ENCODE data around the gene CPNE5. TPM values are rescaled to one million over a fixed set of nuclear protein-coding genes. Genes with fewer than 3 reads are reported as not detected.
"Not testable (repeated sequence)": the region's sequence is repeated elsewhere in the genome, so short reads cannot be mapped to it uniquely, and the experiment has no call there.

CPNE5 gene
- total RNA-seq, 1 donor from 2014 or later: 0.65 TPM

DNA sequence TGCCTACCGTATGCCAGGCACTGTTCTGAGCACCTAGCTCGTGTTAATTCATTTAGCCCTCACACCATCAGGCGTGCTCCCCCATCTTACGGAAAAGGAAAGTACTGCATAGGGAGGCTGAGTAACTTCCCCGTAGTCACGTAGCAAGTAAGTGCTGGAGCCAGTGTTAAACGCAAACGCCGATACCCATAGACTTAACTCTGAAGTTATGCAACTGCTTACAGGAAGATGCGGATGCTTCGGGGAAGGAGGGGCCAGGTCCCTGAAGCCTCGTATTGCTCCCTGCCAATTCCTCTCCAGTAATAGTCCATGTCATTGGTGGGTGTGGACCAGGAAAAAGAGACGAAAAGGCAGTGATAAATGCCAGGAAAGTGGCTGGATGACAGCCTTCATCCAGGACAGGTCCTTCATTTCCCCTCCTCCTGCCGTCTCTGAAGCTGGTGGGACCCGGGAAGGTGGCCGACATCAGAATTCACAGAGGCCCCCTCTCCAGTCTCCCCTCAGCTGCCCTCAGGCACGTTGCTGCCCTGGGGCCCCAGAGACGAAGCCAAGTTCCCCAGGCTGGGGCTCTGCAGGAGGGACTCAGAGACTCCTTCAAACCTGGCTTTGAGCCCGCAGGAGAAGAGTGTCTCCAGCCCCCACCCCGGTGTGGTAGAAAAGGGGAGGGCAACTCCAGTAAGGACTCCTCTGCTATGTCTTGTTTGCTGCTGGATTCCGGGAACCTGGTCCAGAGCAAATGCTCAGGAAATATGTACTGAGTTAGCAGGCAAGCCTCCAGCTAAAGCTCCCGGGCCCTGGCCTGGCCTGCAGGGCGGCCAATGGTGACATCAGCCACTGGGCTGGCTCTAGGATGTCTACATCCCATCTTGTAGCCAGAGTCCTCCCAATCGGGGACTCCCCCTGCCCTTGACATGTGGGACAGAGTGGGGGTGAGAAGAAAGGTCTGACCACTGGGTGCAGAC lies 103.9 kb downstream of the CPNE5 start:
- DNase-seq: peak; percentile 83
- no peaks in the 10 kb centered on the region for H3K36me3 Mint-ChIP-seq (ENCODE audit: low read depth)
- no peaks in the 10 kb centered on the region for H3K27me3 Mint-ChIP-seq
- H3K9me3 Mint-ChIP-seq: no peaks in the 10 kb centered on the region
- peak overlapping the region; percentile 75 for H3K4me3 Mint-ChIP-seq
- intact Hi-C loops (cut with micrococcal nuclease): loop anchor here (1.0 kb wide), 1 partner anchor 17 kb away; no protein-coding TSS in a partner anchor
- H3K27ac Mint-ChIP-seq: peak overlapping the region; percentile 92
- peaks cover 23% of the 10 kb centered on the region for H3K4me1 Mint-ChIP-seq

DNA sequence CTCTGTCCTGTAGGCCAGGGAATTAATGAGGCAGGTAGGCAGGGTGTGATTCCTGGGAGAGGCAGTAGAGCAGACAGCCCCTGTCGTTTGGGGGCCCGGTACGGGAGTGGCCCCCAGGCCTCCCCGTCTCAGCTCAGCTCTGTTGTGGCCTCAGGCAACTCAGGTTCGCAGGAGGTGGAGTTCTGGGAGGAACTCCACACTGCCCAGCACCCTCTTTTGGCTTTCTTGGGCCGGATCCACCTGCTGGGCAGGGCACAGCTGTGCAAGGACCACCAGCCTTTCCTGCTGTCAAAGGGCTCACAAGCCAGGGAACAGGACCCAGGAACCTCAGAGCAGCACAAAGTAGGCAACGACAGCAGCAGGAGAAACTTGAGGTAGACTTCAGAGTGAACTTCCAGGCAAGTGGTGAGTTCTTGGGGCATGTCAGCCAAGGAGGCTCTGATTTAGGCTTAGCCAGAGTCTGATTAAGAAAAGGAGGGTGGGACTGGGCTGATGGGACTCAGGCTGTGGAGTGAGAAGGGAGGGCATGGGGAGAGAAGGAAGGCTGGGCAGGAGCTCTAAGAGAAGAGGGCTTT lies 104.7 kb downstream of the CPNE5 start:
- H3K4me3 Mint-ChIP-seq: peak overlapping the region; percentile 75
- no peaks in the 10 kb centered on the region for H3K9me3 Mint-ChIP-seq
- intact Hi-C loops (cut with micrococcal nuclease): loop anchor here (1.0 kb wide), 1 partner anchor 18 kb away; no protein-coding TSS in a partner anchor
- DNase-seq: no peak
- no peaks in the 10 kb centered on the region for H3K36me3 Mint-ChIP-seq (ENCODE audit: low read depth)
- H3K4me1 Mint-ChIP-seq: peaks cover 17% of the 10 kb centered on the region
- no peaks in the 10 kb centered on the region for H3K27me3 Mint-ChIP-seq
- H3K27ac Mint-ChIP-seq: peak overlapping the region; percentile 92

DNA sequence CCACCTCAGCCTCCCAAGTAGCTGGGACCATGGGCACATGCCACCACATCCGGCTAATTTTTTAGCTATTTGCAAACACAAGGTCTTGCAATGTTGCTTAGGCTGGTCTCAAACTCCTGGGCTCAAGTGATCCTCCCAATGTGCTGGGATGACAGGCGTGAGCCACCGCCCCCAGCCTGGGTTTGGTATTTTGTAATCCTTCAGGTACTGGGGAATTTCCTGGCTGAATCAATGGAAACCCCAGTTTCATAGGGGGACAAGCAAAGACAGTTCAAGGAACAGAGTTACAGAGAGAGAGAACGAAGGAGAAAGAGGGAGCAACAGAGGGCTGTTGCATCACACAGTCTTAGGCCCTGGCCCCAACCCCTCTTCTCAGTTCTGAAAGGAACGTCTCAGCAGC lies 105.9 kb downstream of the CPNE5 start:
- intact Hi-C loops (cut with micrococcal nuclease): no loop called here

DNA sequence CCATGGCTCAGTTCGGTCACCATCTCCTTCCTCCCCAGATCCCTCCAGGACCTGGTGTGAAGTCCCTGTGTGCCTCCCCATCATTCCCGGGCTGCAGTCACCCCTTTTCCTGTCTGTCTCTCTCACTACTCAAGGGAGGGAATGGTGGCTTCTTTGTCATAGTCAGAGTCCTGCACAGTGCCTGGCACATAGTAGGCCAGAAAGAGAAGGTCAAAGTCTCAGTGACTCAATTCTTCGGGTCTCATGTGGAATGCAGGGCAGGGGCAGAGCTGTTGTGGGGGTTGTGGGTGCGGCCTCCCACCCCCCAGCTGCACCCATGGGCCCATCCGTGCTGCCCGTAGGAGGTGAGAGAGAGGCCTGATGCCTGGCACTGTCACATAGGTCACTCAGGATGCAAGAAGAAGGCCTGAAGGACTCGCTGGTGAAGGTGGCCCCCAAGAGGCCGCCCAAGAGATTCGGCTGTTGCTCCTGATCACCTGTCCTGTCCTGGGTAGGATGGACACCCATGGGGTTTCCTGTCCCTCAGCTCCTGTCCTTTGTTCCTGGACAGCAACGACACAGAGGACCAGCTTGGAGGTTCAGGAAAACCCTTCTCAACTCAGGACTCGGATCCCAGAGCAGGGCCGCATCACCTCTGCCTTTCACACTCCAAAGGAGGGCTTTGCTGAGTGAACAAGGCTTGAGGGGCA lies 107.5 kb downstream of the CPNE5 start:
- intact Hi-C loops (cut with micrococcal nuclease): no loop called here
- H3K4me1 Mint-ChIP-seq: peaks cover 37% of the 10 kb centered on the region
- DNase-seq: no peak
- peaks cover 2% of the 10 kb centered on the region for H3K27me3 Mint-ChIP-seq
- H3K4me3 Mint-ChIP-seq: no peak overlapping the region
- H3K36me3 Mint-ChIP-seq (ENCODE audit: low read depth): no peaks in the 10 kb centered on the region
- H3K27ac Mint-ChIP-seq: no peak overlapping the region
- no peaks in the 10 kb centered on the region for H3K9me3 Mint-ChIP-seq

More for the DNA sequence above, 105.9 kb downstream of the CPNE5 start:
- H3K27me3 Mint-ChIP-seq: peaks cover under 1% of the 10 kb centered on the region
- peak overlapping the region; percentile 36 for H3K27ac Mint-ChIP-seq
- H3K4me1 Mint-ChIP-seq: peaks cover 22% of the 10 kb centered on the region
- H3K36me3 Mint-ChIP-seq (ENCODE audit: low read depth): no peaks in the 10 kb centered on the region
- H3K9me3 Mint-ChIP-seq: no peaks in the 10 kb centered on the region
- DNase-seq: no peak
- no peak overlapping the region for H3K4me3 Mint-ChIP-seq

DNA sequence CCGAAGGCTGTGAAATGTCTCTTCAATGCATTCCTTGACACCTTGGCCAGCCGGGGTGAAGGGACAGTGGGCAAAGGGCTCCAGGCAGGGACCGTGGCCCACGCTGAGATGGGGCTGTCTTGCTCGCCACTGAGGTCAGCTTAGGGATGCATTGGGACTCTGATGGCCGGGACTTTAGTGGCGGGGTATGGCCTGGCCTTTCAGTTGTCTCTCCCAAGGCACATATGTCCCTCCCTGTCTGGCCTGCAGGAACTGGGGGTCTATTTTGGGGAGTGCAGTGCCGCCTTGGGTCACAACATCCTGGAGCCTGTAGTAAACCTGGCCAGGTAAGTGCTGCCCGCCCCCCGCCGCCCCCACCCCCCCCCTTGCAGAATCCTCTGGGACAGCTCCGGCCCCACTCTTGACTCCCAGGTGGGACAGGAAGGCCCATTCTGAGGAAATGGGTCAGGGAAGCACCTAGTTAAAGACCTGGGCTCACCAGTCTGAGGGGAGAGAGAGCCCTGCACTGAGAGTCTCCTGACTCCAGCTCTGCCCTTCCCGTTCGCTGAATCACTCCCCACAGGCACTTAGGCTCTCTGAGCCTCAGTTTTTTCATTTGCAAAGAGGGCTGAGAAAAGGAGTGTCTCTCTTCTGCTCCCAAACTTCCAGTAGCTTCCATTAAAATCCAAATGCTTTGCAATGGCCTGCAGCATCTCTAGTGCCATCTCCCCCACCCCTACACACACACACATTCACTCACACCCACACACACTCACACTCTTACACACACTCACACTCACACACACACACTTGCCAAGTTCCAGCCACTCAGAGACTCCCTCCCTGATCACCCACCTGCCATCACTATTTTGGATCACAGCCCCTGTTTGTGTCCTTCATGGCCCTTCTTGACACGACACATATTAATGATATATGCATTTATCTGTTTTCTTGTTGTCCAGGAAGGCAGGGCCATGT lies 108.5 kb downstream of the CPNE5 start:
- DNase-seq: no peak
- Mint-ChIP-seq H3K4me1 (peaks cover 41% of the 10 kb centered on the region), H3K36me3 (ENCODE audit: low read depth) (no peaks in the 10 kb centered on the region), H3K27me3 (peaks cover 2% of the 10 kb centered on the region), H3K9me3 (no peaks in the 10 kb centered on the region), H3K27ac (no peak overlapping the region), H3K4me3 (no peak overlapping the region)
- intact Hi-C loops (cut with micrococcal nuclease): no loop called here

DNA sequence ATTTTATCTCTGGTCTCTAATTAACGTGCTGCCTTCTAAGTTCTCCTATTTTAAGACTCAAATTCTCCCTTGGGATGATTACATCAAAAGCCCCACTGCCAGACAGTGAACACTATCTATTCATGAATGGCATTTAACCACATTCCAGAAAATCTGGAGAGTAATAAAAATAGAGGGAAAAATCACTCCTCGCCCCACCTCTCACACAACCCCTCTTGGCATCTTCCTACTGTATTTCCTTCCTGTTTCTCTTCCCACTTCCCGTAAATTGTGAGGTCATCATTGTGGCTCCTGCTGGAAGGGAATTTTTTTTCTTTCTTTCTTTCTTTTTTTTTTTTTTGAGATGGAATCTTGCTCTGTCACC lies 110.1 kb downstream of the CPNE5 start:
- Mint-ChIP-seq H3K4me1 (peaks cover 39% of the 10 kb centered on the region), H3K4me3 (no peak overlapping the region), H3K9me3 (no peaks in the 10 kb centered on the region), H3K36me3 (ENCODE audit: low read depth) (no peaks in the 10 kb centered on the region), H3K27me3 (peaks cover 2% of the 10 kb centered on the region), H3K27ac (no peak overlapping the region)
- no peak for DNase-seq
- intact Hi-C loops (cut with micrococcal nuclease): loop anchor here (5.0 kb wide), 1 partner anchor 47 kb away; no protein-coding TSS in a partner anchor

DNA sequence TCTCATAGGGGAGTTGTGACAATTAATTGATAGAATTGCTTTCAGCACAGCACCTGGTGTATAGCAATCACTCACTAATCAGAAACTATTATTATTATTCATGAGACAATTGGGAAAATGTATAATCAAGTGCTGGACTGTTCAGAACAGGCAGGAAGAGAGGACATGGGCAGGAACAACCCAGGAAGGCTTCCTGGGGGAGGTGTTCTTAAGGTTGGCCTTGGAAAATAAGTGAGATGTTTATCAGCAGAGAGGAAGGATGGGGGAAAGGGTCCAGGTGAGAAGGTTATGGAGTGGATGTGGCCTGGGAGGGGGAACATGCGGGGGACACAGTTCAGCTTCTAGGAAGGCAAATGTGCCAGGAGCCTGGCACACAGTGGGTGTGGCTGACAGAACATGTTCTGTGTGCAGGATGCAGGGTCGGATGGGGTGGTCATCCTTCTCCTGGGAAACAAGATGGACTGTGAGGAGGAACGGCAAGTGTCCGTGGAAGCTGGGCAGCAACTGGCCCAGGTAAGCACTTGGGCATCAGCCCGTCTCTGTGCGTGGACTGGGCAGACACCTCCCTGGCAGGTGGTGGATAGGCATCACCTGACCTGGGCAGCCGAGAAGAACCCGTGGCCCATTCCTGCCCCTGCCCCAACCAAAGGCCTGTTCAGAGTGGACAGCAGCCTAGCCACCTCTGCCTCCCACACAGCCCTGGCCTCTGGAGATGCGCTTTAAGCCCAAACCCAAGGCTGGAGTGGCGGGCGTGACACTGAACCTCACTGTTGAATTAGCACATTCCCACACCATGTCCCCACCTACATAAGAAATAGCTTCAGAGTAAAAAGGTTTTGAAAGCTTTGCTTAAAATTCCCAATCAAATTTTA lies 110.7 kb downstream of the CPNE5 start:
- Mint-ChIP-seq H3K9me3 (no peaks in the 10 kb centered on the region), H3K4me1 (peaks cover 38% of the 10 kb centered on the region), H3K27me3 (peaks cover 2% of the 10 kb centered on the region), H3K4me3 (no peak overlapping the region), H3K27ac (peak overlapping the region; percentile 58), H3K36me3 (ENCODE audit: low read depth) (no peaks in the 10 kb centered on the region)
- DNase-seq: no peak
- intact Hi-C loops (cut with micrococcal nuclease): loop anchor here (5.0 kb wide), 1 partner anchor 46 kb away; no protein-coding TSS in a partner anchor

DNA sequence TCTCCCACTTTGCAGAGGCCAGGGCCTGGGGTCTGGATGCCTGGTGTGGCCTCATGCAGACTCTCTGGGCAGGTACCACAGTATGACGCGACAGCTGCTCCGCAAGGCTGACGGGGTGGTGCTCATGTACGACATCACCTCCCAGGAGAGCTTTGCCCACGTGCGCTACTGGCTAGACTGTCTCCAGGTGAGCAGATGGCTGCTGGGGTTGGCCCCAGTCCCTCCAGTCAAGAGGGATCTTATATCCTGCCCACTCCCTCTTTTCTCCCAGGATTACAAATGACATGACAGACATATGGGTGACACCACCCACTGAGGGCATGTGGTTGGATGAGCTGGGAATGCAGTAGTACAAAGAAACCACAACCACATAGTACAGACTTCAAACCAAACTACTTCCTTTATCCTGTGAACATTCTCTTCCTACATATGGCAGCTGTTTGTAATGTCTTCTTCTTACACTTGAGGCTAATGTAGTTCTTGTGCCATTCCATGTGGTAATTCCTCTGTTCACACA lies 111.7 kb downstream of the CPNE5 start:
- H3K9me3 Mint-ChIP-seq: no peaks in the 10 kb centered on the region
- H3K4me1 Mint-ChIP-seq: peaks cover 36% of the 10 kb centered on the region
- no peak overlapping the region for H3K4me3 Mint-ChIP-seq
- peaks cover 2% of the 10 kb centered on the region for H3K27me3 Mint-ChIP-seq
- intact Hi-C loops (cut with micrococcal nuclease): loop anchor here (5.0 kb wide), 1 partner anchor 45 kb away; no protein-coding TSS in a partner anchor
- DNase-seq: peak; percentile 75
- H3K36me3 Mint-ChIP-seq (ENCODE audit: low read depth): no peaks in the 10 kb centered on the region
- H3K27ac Mint-ChIP-seq: peak overlapping the region; percentile 49

DNA sequence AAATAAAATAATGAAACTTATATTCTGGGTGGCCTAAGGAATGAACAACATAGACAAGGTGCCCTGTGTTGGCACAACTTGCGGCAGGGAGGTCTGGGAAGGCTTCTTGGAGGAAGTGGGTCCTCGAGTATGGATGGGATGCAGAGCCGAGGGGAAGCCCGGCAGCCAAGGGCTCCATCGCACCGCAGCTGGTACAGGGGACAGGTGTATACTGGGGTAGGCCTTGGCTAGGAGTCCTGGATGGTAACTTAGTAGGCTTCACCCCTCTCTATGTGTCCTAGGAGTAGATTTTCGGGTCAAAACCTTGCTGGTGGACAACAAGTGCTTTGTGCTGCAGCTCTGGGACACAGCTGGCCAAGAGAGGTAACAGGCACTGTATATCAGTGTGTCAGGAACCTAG lies 113.7 kb downstream of the CPNE5 start:
- Mint-ChIP-seq H3K27ac (no peak overlapping the region), H3K4me1 (peaks cover 33% of the 10 kb centered on the region), H3K4me3 (no peak overlapping the region), H3K9me3 (no peaks in the 10 kb centered on the region), H3K36me3 (ENCODE audit: low read depth) (no peaks in the 10 kb centered on the region), H3K27me3 (peaks cover 2% of the 10 kb centered on the region)
- intact Hi-C loops (cut with micrococcal nuclease): loop anchor here (5.0 kb wide), 1 partner anchor 43 kb away; no protein-coding TSS in a partner anchor
- DNase-seq: no peak

DNA sequence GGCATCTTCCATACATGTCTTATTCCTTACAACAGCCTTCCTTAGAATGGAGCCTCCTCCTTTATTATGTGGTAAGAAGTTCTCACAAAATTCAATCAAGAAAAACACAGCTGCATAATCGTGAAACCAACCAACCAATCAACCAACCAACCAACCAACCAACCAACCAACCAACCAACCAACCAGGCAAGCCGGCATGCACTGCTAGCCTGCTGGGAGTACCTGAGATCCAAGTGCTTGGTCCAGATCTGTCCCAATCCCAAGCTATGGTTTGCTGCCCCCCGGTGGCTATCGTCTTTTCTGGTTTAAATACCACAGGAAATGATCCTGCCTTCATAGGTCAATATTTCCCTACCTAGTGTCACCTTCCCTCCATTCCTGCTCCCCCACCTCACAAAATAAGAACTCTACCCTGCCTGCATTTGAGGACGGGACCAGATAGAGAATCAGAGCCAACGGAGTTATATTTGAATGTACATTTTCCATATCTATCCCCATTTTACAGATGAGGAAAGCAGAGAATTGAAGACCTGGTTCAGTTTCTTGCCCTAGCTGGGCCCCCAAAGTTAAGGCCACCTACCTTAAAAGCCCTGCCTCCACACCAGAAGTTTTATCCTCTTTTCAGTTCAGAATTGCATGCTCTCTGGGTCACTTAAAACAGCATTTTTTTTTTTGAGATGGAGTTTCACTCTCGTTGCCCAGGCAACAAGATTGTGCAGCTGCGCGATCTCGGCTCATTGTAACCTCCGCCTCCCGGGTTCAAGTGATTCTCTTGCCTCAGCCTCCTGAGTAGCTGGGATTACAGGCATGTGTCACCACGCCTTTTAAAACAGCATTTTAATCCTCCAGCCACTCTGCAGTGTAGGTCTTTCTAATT lies 114.5 kb downstream of the CPNE5 start:
- Mint-ChIP-seq H3K4me1 (peaks cover 33% of the 10 kb centered on the region), H3K27me3 (peaks cover 2% of the 10 kb centered on the region), H3K27ac (no peak overlapping the region), H3K4me3 (no peak overlapping the region), H3K36me3 (ENCODE audit: low read depth) (no peaks in the 10 kb centered on the region), H3K9me3 (no peaks in the 10 kb centered on the region)
- peak; percentile 84 for DNase-seq
- intact Hi-C loops (cut with micrococcal nuclease): loop anchor here (1.0 to 5.0 kb wide), 3 partner anchors 33 to 101 kb away; no protein-coding TSS in a partner anchor

DNA sequence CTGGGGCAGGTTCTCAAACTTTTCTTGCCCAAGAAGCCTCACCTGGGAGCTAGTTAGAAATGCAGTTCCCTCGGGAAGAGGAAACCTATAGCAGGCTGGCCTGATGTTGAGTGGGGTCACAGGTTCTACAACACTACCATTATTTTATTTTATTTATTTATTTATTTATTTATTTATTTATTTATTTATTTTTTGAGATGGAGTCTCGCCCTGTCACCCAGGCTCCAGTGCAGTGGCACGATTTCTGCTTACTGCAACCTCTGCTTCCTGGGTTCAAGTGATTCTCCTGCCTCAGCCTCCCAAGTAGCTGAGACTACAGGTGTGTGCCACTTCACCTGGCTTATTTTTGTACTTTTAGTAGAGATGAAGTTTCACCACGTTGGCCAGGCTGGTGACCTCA lies 115.3 kb downstream of the CPNE5 start:
- not testable (repeated sequence) for H3K27ac Mint-ChIP-seq; H3K36me3 Mint-ChIP-seq (ENCODE audit: low read depth); DNase-seq; H3K9me3 Mint-ChIP-seq; H3K27me3 Mint-ChIP-seq; H3K4me3 Mint-ChIP-seq
- intact Hi-C loops (cut with micrococcal nuclease): loop anchor here (1.0 to 5.0 kb wide), 2 partner anchors 33 to 101 kb away; no protein-coding TSS in a partner anchor
- H3K4me1 Mint-ChIP-seq: peaks cover 31% of the 10 kb centered on the region

Data from activated CD4-positive, alpha-beta T cell treated with anti-CD3 and anti-CD28 coated beads, Interleukin-2, amount 10 ng/mL, durations not matched to agents 24 days and 14 days (primary cell).